A549 (cell line): ENCODE results near the gene NTRK1. TPM values are rescaled to one million over a fixed set of nuclear protein-coding genes. Genes with fewer than 3 reads are reported as not detected.

Source experiments
- ATAC-seq, 2 experiments: fragments of 200-7000 bp in 1 of 2; fragments of >200 bp in 1 of 2; cut with Nextera tagmentation in 1 of 2; cut with Tn5 transposase in 1 of 2; 3 replicates each; pipeline versions ENCODE4 v1.8.0 to v1.9.1; 2018 to 2020; ENCODE audit warnings: mild to moderate bottlenecking in 1 of 2, moderate library complexity in 1 of 2
- CTCF ChIA-PET: fragments of 300-600 bp; sonication (Branson Sonifier 250); formaldehyde crosslinking; extraction: SDS; loops from one replicate; lab custom pipeline; 2021; ENCODE audit warnings: antibody characterized with exemption, inconsistent platforms; lab: Yijun Ruan, JAX
- POLR2A ChIA-PET: fragments of 350-600 bp; formaldehyde crosslinking; extraction: SDS; loops from one replicate; lab custom pipeline; 2021; ENCODE audit warnings: antibody characterized with exemption, inconsistent platforms; lab: Yijun Ruan, JAX
- DNase-seq, 2 experiments: peaks; one replicate each; pipeline versions ENCODE4 v3.0.0 to v3.0.0-alpha.2; 2011 to 2016; ENCODE audit warnings: low read depth in 1 of 2, low spot score in 1 of 2
- FAIRE-seq: peaks from 2 replicates; lab custom pipeline; 2011; peaks lifted over from hg19 to GRCh38; lab: Jason Lieb, UNC
- H3K27ac ChIP-seq, 2 experiments: fragments of >200 bp; sonication (Bioruptor Twin); formaldehyde crosslinking; 3 replicates each; pipeline ENCODE4 v1.5.1; 2016 to 2017
- H3K4me1 ChIP-seq: fragments of >200 bp; sonication (Bioruptor Twin); formaldehyde crosslinking; 3 replicates; pipeline ENCODE4 v1.6.1; 2016
- H3K4me2 ChIP-seq: fragments of >200 bp; sonication (Bioruptor Twin); formaldehyde crosslinking; 3 replicates; pipeline ENCODE4 v1.6.1; 2016
- H3K4me3 ChIP-seq: fragments of >200 bp; sonication (Bioruptor Twin); formaldehyde crosslinking; 3 replicates; pipeline ENCODE4 v1.5.1; 2016
- H3K9me3 ChIP-seq: fragments of >200 bp; sonication (Bioruptor Twin); formaldehyde crosslinking; 3 replicates; pipeline ENCODE4 v1.6.1; 2016
- CHD2 ChIP-seq: fragments of 150-350 bp; IDR thresholded peaks from 2 replicates; pipeline ENCODE4 v1.6.1; 2014; ENCODE audit warnings: low read length; ENCODE audit not compliant: partially characterized antibody
- EHMT2 ChIP-seq: fragments of 200-600 bp; sonication (generic); IDR thresholded peaks from 2 replicates; pipeline ENCODE4 v1.6.1; 2016; ENCODE audit warnings: antibody characterized with exemption, low read depth, mild to moderate bottlenecking, moderate library complexity
- EP300 ChIP-seq, 2 experiments: fragments of >200 bp; sonication (Bioruptor Twin); formaldehyde crosslinking; IDR thresholded peaks; 2 replicates in 1 of 2; 3 replicates in 1 of 2; pipeline ENCODE4 v1.6.1; 2016 to 2017
- HDAC2 ChIP-seq: fragments of 200-600 bp; sonication (generic); IDR thresholded peaks from 2 replicates; pipeline ENCODE4 v1.6.1; 2016
- HOXA7 ChIP-seq: fragments of 250-450 bp; sonication (Bioruptor Pico); IDR thresholded peaks from 2 replicates; pipeline ENCODE4 v1.5.0; 2020; ENCODE audit warnings: mild to moderate bottlenecking, moderate library complexity
- KDM1A ChIP-seq: fragments of 200-600 bp; sonication (generic); IDR thresholded peaks from 2 replicates; pipeline ENCODE4 v1.6.1; 2016; ENCODE audit warnings: low read depth, mild to moderate bottlenecking
- MAFK ChIP-seq: fragments of 450-650 bp; IDR thresholded peaks from 2 replicates; pipeline ENCODE4 v1.6.1; 2014; ENCODE audit not compliant: partially characterized antibody
- MAZ ChIP-seq: fragments of 150-350 bp; IDR thresholded peaks from 2 replicates; pipeline ENCODE4 v1.6.1; 2014; ENCODE audit warnings: antibody characterized with exemption, low read depth, low read length, borderline replicate concordance
- NFE2L2 ChIP-seq: fragments of 150-350 bp; conservative IDR thresholded peaks from 2 replicates; pipeline ENCODE4 v1.6.1; 2014; ENCODE audit warnings: low read length
- PHF8 ChIP-seq: fragments of 200-600 bp; sonication (generic); IDR thresholded peaks from 2 replicates; pipeline ENCODE4 v1.6.1; 2016; ENCODE audit warnings: low read depth, mild to moderate bottlenecking, antibody characterized with exemption, moderate library complexity, borderline replicate concordance
- RARB ChIP-seq: fragments of 250-450 bp; sonication (Bioruptor Pico); IDR thresholded peaks from 2 replicates; pipeline ENCODE4 v1.8.0; 2021; ENCODE audit warnings: mild to moderate bottlenecking, moderate library complexity
- RCOR1 ChIP-seq: fragments of 150-350 bp; IDR thresholded peaks from 2 replicates; pipeline ENCODE4 v1.6.1; 2014; ENCODE audit warnings: antibody characterized with exemption, low read length, low read depth
- RFX5 ChIP-seq: fragments of 450-650 bp; IDR thresholded peaks from 2 replicates; pipeline ENCODE4 v1.7.1; 2014; ENCODE audit warnings: antibody characterized with exemption, mild to moderate bottlenecking, moderate library complexity
- SMC3 ChIP-seq: fragments of >200 bp; sonication (Bioruptor Twin); formaldehyde crosslinking; IDR thresholded peaks from 3 replicates; pipeline ENCODE4 v1.6.1; 2018; ENCODE audit warnings: inconsistent platforms
- TP53 ChIP-seq: fragments of 250-450 bp; sonication (Bioruptor Pico); IDR thresholded peaks from 2 replicates; pipeline ENCODE4 v1.5.0; 2021; ENCODE audit warnings: mild to moderate bottlenecking, moderate library complexity
- ZFP36 ChIP-seq: fragments of 450-650 bp; IDR thresholded peaks from 2 replicates; pipeline ENCODE4 v1.6.1; 2014; ENCODE audit warnings: borderline replicate concordance; ENCODE audit not compliant: partially characterized antibody
- ZSCAN20 ChIP-seq: fragments of 250-450 bp; sonication (Bioruptor Pico); IDR thresholded peaks from 2 replicates; pipeline ENCODE4 v1.8.0; 2022; ENCODE audit warnings: mild to moderate bottlenecking, moderate library complexity
- WGBS: methylation state at CpG from one replicate; pipeline ENCODE4 v1.1.6; 2017; ENCODE audit errors: missing lambda C conversion rate; 5-methylcytosine and 5-hydroxymethylcytosine counted together
- polyA plus RNA-seq, 4 experiments: library from polyadenylated mRNA; depleted of rRNA in 3 of 4; stranded (reverse); fragments of >200 nt; fragmentation: RNase III in 1 of 4; extraction: RNeasy Plus Mini Kit Qiagen cat#74134 plus additional on column Dnase treatment in 1 of 4; gene quantifications; 2 replicates in 3 of 4; 3 replicates in 1 of 4; pipeline ENCODE4 v1.2.3, GENCODE V29; 2011 to 2017
- TF ChIP-seq, protein P1 (sequence below): fragments of 200-600 bp; sonication (generic); IDR thresholded peaks from 2 replicates; pipeline ENCODE4 v1.6.1; 2016; ENCODE audit warnings: antibody characterized with exemption, mild to moderate bottlenecking, moderate library complexity
- TF ChIP-seq, protein P2 (sequence below): fragments of 250-450 bp; sonication (Bioruptor Pico); IDR thresholded peaks from 2 replicates; pipeline ENCODE4 v1.5.0; 2020; ENCODE audit warnings: low read depth, mild to moderate bottlenecking, moderate library complexity
- TF ChIP-seq, protein P3 (sequence below): fragments of 250-450 bp; sonication (Bioruptor Pico); IDR thresholded peaks from 2 replicates; pipeline ENCODE4 v1.5.0; 2021; ENCODE audit warnings: mild to moderate bottlenecking, moderate library complexity, borderline replicate concordance
- TF ChIP-seq, protein P4 (sequence below): fragments of 450-650 bp; IDR thresholded peaks from 2 replicates; pipeline ENCODE4 v1.6.1; 2014; ENCODE audit warnings: antibody characterized with exemption
- TF ChIP-seq, protein P5 (sequence below): IDR thresholded peaks from 2 replicates; pipeline ENCODE4 v1.6.1; 2012
- TF ChIP-seq, protein P6 (sequence below): fragments of >200 bp; sonication (Bioruptor Twin); formaldehyde crosslinking; IDR thresholded peaks from 3 replicates; pipeline ENCODE4 v1.5.1; 2016

Gene NTRK1
- polyA plus RNA-seq, 2 of the 4 experiments (the other 2 are of a cell fraction): 0.05 to 0.18 TPM

DNA sequence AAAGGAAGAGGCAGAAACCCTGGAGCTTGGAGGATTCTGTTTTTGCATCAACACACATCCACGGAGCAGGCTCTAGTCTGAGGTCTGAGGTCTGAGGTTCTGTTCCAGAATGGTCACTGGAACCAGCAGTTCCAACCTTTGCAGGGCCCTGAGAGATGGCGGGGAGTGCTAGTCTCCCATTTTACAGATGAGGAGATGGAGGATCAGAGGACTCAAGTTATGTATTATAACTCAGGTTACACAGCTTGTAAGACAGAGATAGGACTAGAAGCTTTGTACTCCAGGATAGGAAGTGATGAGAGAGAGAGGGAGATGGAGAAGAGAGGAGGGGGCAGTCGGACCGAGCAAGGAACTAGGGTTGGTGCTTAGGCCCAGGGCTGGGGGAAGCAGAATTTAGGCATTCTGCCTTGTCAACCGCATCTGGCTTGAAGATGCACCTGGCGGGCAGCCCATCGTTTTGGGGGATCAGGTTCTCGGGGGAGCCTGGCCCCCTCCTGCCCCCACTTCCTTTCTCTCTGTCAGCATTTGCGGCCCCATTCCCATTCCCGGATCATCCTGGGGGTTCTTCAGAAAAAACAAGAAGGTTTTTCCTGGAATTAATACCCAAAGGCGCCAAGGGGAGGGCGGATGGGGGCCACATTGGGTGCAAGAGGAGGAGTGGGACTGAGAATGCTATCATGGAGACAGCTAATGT is 38.5 kb downstream of the NTRK1 start (continued):
- TF ChIP-seq, protein P1, sequence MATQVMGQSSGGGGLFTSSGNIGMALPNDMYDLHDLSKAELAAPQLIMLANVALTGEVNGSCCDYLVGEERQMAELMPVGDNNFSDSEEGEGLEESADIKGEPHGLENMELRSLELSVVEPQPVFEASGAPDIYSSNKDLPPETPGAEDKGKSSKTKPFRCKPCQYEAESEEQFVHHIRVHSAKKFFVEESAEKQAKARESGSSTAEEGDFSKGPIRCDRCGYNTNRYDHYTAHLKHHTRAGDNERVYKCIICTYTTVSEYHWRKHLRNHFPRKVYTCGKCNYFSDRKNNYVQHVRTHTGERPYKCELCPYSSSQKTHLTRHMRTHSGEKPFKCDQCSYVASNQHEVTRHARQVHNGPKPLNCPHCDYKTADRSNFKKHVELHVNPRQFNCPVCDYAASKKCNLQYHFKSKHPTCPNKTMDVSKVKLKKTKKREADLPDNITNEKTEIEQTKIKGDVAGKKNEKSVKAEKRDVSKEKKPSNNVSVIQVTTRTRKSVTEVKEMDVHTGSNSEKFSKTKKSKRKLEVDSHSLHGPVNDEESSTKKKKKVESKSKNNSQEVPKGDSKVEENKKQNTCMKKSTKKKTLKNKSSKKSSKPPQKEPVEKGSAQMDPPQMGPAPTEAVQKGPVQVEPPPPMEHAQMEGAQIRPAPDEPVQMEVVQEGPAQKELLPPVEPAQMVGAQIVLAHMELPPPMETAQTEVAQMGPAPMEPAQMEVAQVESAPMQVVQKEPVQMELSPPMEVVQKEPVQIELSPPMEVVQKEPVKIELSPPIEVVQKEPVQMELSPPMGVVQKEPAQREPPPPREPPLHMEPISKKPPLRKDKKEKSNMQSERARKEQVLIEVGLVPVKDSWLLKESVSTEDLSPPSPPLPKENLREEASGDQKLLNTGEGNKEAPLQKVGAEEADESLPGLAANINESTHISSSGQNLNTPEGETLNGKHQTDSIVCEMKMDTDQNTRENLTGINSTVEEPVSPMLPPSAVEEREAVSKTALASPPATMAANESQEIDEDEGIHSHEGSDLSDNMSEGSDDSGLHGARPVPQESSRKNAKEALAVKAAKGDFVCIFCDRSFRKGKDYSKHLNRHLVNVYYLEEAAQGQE: no peak
- TF ChIP-seq, protein P2, sequence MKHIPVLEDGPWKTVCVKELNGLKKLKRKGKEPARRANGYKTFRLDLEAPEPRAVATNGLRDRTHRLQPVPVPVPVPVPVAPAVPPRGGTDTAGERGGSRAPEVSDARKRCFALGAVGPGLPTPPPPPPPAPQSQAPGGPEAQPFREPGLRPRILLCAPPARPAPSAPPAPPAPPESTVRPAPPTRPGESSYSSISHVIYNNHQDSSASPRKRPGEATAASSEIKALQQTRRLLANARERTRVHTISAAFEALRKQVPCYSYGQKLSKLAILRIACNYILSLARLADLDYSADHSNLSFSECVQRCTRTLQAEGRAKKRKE (CRISPR knock-in tag): no peak
- TF ChIP-seq, protein P3, sequence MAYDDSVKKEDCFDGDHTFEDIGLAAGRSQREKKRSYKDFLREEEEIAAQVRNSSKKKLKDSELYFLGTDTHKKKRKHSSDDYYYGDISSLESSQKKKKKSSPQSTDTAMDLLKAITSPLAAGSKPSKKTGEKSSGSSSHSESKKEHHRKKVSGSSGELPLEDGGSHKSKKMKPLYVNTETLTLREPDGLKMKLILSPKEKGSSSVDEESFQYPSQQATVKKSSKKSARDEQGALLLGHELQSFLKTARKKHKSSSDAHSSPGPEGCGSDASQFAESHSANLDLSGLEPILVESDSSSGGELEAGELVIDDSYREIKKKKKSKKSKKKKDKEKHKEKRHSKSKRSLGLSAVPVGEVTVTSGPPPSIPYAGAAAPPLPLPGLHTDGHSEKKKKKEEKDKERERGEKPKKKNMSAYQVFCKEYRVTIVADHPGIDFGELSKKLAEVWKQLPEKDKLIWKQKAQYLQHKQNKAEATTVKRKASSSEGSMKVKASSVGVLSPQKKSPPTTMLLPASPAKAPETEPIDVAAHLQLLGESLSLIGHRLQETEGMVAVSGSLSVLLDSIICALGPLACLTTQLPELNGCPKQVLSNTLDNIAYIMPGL (CRISPR knock-in tag): no peak
- TF ChIP-seq EP300 (IDR thresholded peaks at IDR 0.05): no peak
- TF ChIP-seq, protein P4, sequence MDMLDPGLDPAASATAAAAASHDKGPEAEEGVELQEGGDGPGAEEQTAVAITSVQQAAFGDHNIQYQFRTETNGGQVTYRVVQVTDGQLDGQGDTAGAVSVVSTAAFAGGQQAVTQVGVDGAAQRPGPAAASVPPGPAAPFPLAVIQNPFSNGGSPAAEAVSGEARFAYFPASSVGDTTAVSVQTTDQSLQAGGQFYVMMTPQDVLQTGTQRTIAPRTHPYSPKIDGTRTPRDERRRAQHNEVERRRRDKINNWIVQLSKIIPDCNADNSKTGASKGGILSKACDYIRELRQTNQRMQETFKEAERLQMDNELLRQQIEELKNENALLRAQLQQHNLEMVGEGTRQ: no peak
- TF ChIP-seq, protein P5, sequence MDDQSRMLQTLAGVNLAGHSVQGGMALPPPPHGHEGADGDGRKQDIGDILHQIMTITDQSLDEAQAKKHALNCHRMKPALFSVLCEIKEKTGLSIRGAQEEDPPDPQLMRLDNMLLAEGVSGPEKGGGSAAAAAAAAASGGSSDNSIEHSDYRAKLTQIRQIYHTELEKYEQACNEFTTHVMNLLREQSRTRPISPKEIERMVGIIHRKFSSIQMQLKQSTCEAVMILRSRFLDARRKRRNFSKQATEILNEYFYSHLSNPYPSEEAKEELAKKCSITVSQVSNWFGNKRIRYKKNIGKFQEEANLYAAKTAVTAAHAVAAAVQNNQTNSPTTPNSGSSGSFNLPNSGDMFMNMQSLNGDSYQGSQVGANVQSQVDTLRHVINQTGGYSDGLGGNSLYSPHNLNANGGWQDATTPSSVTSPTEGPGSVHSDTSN: no peak
- TF ChIP-seq CHD2: no peak
- TF ChIP-seq HOXA7 (CRISPR knock-in tag): no peak
- no peak for TF ChIP-seq SMC3
- TF ChIP-seq KDM1A: no peak
- no peak for TF ChIP-seq MAFK
- TF ChIP-seq MAZ: no peak
- TF ChIP-seq, all 56 proteins: peak for 0

DNA sequence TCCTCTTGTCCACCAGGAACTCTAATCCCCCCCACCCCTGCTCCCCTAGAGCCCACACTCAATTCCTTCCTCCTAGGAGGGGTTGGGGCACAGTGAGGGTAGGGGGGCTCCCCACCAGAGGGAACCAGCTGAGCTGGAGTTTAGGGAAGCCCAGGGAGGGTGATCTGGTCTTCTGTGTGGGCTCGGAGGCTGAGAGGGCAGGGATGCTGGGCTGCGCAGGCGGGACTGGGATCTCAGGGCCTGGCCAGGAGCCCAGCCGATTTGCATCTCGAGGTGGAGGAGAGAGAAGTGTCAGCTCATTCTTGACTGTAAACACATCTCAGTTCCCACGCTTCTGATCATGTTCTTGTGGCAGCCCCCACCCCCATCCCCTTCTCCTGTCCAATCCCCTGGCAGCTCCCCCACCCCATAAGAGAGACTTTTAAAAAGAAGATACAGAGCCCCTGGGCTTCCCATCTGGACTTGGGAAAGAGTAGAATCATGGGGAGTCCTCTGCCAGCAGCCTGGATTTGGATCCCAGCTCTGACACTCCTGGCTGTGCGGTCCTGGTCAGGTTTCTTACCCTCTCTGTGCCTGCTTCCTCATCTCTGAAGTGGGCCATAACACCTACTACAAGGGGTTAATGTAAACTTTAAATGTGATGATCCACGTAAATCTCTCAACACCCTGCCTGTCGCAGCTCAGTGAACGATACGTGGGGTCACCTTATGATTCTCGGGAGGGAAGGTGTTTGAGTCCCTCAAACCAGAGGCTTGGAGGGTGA is 39.5 kb downstream of the NTRK1 start:
- ChIA-PET CTCF (interaction anchor here (0.6 to 8.6 kb wide), 9 partner anchors 17 to 241 kb away, joined by 3 to 84 read pairs (median 4); partner anchors contain the start of genes CRABP2, INSRR, LRRC71 and NTRK1), POLR2A (no interaction called here)
- Histone ChIP-seq H3K9me3 (no peaks in the 10 kb centered on the region), H3K27ac (peak overlapping the region in 1 of 2 experiments; percentile 93; a peak in 4 of 6 replicates), H3K4me2 (0 out of 3 replicates have a peak overlapping the region, but pooled peaks have one; percentile 2), H3K4me3 (no peak overlapping the region), H3K4me1 (peaks cover 55% of the 10 kb centered on the region)
- no peak for TF ChIP-seq EHMT2
- no peak for TF ChIP-seq ZSCAN20 (CRISPR knock-in tag)
- no peak for TF ChIP-seq RFX5
- TF ChIP-seq ZFP36: no peak
- TF ChIP-seq TP53 (CRISPR knock-in tag): no peak
- TF ChIP-seq NFE2L2: no peak
- no peak for TF ChIP-seq PHF8
- TF ChIP-seq HDAC2: no peak
- no peak for TF ChIP-seq RARB (CRISPR knock-in tag)
- TF ChIP-seq, protein P6, sequence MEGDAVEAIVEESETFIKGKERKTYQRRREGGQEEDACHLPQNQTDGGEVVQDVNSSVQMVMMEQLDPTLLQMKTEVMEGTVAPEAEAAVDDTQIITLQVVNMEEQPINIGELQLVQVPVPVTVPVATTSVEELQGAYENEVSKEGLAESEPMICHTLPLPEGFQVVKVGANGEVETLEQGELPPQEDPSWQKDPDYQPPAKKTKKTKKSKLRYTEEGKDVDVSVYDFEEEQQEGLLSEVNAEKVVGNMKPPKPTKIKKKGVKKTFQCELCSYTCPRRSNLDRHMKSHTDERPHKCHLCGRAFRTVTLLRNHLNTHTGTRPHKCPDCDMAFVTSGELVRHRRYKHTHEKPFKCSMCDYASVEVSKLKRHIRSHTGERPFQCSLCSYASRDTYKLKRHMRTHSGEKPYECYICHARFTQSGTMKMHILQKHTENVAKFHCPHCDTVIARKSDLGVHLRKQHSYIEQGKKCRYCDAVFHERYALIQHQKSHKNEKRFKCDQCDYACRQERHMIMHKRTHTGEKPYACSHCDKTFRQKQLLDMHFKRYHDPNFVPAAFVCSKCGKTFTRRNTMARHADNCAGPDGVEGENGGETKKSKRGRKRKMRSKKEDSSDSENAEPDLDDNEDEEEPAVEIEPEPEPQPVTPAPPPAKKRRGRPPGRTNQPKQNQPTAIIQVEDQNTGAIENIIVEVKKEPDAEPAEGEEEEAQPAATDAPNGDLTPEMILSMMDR: no peak
- no peak for TF ChIP-seq RCOR1
- no peak for DNase-seq
- ATAC-seq: no peak
- no peak for FAIRE-seq
- 84% methylated on average over 12 of the region's 12 CpGs for WGBS
